ENCODE measurements around the gene POLR3K. TPM values are rescaled to one million over a fixed set of nuclear protein-coding genes. Genes with fewer than 3 reads are reported as not detected.
A peak's percentile ranks its signal among the peaks of the same experiment; 100 is the strongest.

Gene POLR3K
- total RNA-seq, 6 donors from 2014 or later = 4.2 to 15.7 (median 6.6) TPM

DNA sequence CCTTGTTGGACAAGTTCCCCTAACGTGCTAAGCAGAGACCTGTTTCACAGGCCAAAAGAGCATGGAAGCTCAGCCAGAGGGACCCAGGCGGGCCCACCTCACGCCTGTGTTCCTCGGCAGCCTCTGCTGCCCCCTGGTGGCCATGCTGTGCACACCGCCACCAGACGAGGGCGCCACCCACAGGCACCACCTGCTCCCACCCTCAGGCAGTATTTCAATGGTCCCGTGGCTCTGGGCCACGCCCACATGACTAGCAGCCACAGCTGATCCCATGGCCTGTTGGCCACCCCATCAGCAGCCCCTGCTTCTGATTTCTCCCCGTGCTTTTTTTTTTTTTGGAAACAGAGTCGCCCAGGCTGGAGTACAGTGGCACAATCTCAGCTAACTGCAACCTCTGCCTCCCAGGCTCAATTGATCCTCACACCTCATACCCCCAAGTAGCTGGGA, 43.5 kb upstream of the POLR3K start:
- no peak overlapping the region for H3K4me3 ChIP-seq
- ATAC-seq (ENCODE audit: low FRiP score in 2 of 2) = peak; percentile 94 to 97
- WGBS, 2 donors = 6 to 21% methylated on average over 5 to 11 of the region's 11 CpGs
- H3K27me3 ChIP-seq = no peaks in the 10 kb centered on the region
- H3K4me1 ChIP-seq = peaks cover 6 to 35% (median 16%) of the 10 kb centered on the region in 4 donors
- H3K9me3 ChIP-seq = no peaks in the 10 kb centered on the region
- TF ChIP-seq POLR2AphosphoS5 (IDR thresholded peaks at IDR 0.05) (peak in 1 of 2 donors; percentile 47), EP300 (IDR thresholded peaks at IDR 0.05) (no peak)
- TF ChIP-seq, protein P1, sequence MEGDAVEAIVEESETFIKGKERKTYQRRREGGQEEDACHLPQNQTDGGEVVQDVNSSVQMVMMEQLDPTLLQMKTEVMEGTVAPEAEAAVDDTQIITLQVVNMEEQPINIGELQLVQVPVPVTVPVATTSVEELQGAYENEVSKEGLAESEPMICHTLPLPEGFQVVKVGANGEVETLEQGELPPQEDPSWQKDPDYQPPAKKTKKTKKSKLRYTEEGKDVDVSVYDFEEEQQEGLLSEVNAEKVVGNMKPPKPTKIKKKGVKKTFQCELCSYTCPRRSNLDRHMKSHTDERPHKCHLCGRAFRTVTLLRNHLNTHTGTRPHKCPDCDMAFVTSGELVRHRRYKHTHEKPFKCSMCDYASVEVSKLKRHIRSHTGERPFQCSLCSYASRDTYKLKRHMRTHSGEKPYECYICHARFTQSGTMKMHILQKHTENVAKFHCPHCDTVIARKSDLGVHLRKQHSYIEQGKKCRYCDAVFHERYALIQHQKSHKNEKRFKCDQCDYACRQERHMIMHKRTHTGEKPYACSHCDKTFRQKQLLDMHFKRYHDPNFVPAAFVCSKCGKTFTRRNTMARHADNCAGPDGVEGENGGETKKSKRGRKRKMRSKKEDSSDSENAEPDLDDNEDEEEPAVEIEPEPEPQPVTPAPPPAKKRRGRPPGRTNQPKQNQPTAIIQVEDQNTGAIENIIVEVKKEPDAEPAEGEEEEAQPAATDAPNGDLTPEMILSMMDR (IDR thresholded peaks at IDR 0.05) = peak; percentile 89 to 100 (median 100)
- DNase-seq = peak; percentile 94 to 95
- H3K27ac ChIP-seq = no peak overlapping the region
- H3K36me3 ChIP-seq = peaks cover 0 to 31% (median 13%) of the 10 kb centered on the region in 4 donors

DNA sequence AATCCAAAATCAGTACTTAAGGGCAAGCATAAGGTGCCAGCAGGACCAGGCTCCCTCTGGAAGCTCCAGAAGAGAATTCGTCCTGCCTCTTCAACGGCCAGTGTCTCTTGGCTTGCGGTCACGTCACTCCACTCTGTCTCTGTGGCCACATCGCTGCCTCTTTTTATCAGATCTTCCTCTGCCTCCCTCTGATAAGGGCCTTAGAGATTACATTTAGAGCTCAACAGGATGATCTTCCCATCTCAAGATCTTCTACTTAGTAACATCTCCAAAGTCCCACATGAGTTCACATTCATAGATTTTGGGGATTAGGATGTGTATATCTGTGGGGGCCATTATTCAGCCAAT, 41.5 kb upstream of the POLR3K start:
- ATAC-seq (ENCODE audit: low FRiP score in 2 of 2) (no peak), DNase-seq (no peak)
- TF ChIP-seq POLR2A (IDR thresholded peaks at IDR 0.05) = no peak
- TF ChIP-seq POLR2AphosphoS5 (IDR thresholded peaks at IDR 0.05) = no peak
- TF ChIP-seq, protein P1 (IDR thresholded peaks at IDR 0.05) = no peak
- no peak for TF ChIP-seq EP300 (IDR thresholded peaks at IDR 0.05)
- 92 to 98% methylated on average over 5 of the region's 5 CpGs for WGBS, 2 donors
- no peak overlapping the region for H3K27ac ChIP-seq
- no peak overlapping the region for H3K4me3 ChIP-seq
- H3K9me3 ChIP-seq = no peaks in the 10 kb centered on the region
- H3K4me1 ChIP-seq = peaks cover 5 to 23% (median 9%) of the 10 kb centered on the region in 4 donors
- H3K27me3 ChIP-seq = no peaks in the 10 kb centered on the region
- peaks cover 0 to 35% (median 18%) of the 10 kb centered on the region in 4 donors for H3K36me3 ChIP-seq

DNA sequence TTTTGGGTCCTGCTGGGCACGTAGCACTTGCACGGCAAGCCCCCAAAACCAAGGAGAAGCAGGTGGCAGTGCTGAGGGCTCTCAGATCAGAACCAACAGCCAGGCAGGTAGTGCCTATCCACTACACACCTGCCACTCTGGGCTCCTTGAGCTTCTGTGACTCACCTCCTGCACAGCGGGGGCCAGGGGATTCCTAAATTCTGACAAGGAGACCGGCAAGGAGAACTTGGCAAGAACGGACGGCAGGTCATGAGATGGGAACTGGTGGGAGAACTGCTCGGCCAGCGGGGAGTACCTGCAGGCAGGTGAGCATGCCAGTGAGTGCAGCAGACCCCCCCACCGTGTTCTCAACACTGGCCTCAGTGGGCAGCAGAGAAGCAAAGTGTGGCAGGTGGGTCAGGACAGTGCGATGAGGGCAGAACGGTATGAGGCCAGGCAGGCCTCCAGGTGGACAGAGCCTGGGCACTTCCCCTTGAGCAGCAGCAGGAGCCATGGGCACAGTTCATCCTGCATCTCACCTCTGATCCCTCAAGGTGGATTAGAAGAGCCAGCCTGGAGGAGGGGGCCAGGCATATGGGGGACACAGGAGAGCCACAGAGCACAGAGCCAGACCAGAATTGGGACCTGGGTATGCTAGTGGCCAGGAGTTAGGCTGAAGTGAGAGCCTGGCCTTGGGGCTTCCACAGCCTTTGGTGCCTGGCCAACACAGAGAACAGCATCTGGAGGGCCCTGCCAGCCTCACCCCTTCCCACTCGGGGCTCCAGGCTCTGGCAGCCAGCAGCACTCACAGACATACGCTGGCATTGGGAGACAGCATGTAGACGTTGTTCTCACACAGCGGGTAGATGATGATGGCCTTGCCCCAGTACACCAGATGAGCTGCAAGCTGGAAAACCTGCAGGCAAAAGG, 39.3 kb upstream of the POLR3K start:
- Histone ChIP-seq H3K4me1 (peaks cover 5 to 10% (median 6%) of the 10 kb centered on the region in 4 donors), H3K27ac (peak overlapping the region in 1 of 4 donors; percentile 27), H3K9me3 (no peaks in the 10 kb centered on the region), H3K36me3 (peaks cover 0 to 48% (median 25%) of the 10 kb centered on the region in 4 donors), H3K4me3 (no peak overlapping the region), H3K27me3 (no peaks in the 10 kb centered on the region)
- DNase-seq = peak in 1 of 2 donors; percentile 33
- ATAC-seq (ENCODE audit: low FRiP score in 2 of 2) = no peak
- TF ChIP-seq, protein P1 (IDR thresholded peaks at IDR 0.05) = no peak
- TF ChIP-seq POLR2AphosphoS5 (IDR thresholded peaks at IDR 0.05) = no peak
- 88 to 90% methylated on average over 12 to 15 of the region's 15 CpGs for WGBS, 2 donors

- 56 to 64% methylated on average over 9 of the region's 9 CpGs for WGBS, 2 donors
- H3K36me3 ChIP-seq = peaks cover 0 to 58% (median 33%) of the 10 kb centered on the region in 4 donors
- DNase-seq (no peak), ATAC-seq (ENCODE audit: low FRiP score in 2 of 2) (no peak)
- TF ChIP-seq EP300 (IDR thresholded peaks at IDR 0.05) (no peak), POLR2A (IDR thresholded peaks at IDR 0.05) (no peak), POLR2AphosphoS5 (IDR thresholded peaks at IDR 0.05) (no peak)
- TF ChIP-seq, protein P1 (IDR thresholded peaks at IDR 0.05) = no peak
- no peak overlapping the region for H3K27ac ChIP-seq
- no peak overlapping the region for H3K4me3 ChIP-seq
- no peaks in the 10 kb centered on the region for H3K27me3 ChIP-seq
- H3K9me3 ChIP-seq = no peaks in the 10 kb centered on the region
- peaks cover 0 to 2% (median under 1%) of the 10 kb centered on the region in 4 donors for H3K4me1 ChIP-seq
These were observed 38.1 kb upstream of the POLR3K start for GRCh38 chr16:91484-91883.

All from upper lobe of left lung (tissue), 6 donors.